ENCODE results near the gene PRDM7.
A peak's percentile ranks its signal among the peaks of the same experiment; 100 is the strongest.
"Not testable (repeated sequence)": the region's sequence is repeated elsewhere in the genome, so short reads cannot be mapped to it uniquely, and the experiment has no call there.

The PRDM7 gene

DNA sequence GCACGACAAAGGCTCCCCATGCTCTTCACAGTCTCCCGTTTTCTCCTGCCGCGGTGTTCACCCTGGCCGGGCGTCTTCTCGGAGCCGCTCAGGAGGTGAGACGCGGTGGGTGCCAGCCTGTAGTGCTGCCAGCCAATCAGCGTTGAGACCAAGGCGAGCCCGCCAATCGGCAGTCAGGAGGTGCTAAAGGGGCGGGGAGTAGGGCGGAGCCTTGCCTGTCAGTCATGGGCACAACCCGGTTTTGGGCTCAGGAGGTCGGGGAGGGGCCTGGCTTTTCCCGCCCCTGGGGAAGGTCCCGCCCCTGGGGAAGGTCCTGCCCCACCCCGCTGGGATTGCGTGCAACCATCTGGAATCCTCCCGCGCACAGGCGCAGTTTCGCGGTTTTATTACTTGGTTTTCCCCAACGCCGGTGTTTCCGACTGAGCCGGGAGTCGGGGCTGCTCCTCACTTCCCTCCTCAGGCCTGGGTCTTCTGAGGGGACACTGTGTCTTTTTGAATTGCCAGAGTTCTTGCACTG is at the start of gene PRDM7:
Gene PRDM7 (minus strand): TSS at position 92 of the 517 bp plus-strand sequence. CDS start 1,421 bp downstream, outside the sequence.
- DNase-seq, result peak; percentile 96

DNA sequence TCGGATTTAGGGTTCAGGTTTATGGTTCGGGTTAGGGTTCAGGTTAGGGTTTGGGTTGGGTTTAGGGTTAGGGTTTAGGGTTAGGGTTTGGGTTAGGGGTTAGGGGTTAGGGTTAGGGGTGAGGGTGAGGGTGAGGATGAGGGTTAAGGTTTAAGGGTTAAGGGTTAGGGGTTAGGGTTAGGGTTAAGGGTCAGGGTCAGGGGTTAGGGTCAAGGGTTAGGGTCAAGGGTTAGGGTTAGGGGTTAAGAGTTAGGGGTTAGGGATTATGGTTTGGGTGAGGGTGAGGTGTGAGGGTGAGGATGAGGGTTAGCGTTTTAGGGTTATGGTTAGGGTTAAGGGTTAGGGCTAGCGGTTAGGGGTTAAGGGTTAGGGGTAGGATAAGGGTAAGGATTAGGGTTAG is 44.7 kb upstream of the PRDM7 start:
- not testable (repeated sequence) for DNase-seq

DNA sequence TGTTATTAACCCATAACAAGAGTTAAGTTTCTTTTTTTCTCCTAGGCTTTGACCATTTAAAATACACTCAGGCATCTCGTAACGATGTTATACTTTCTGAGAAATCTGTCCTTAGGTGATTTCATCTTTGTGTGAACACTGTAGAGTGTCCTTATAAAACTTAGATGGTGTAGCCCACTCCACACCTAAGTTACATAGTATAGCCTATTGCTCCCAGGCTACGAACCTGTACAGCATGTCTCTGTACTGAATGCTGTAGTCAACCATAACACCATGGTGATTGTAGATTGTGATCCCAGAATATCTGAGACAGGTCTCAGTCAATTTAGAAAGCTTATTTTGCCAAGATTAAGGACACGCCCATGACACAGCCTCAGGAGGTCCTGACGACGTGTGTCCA is 30.5 kb upstream of the PRDM7 start:
- not testable (repeated sequence) for DNase-seq

DNA sequence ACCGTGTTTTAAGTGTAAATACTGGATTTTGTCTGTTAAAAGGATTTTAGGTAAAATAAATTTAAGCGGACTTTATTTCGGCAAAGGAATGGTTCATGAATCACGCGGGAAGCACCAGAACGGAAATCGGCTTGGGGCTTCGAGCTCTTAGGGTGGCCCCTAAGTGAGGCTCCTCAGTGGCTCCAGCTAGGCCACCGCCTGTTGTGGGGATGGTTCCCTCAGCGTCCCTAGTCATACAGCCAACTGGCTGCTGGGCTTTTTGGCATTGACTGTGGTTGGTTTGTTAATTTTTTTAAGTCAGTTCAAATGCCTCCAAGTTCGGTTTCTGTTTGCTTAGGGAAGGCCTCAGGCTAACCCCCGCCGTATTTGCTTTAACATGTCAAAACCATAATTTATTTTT is 29.9 kb upstream of the PRDM7 start:
- DNase-seq, result not testable (repeated sequence)

DNA sequence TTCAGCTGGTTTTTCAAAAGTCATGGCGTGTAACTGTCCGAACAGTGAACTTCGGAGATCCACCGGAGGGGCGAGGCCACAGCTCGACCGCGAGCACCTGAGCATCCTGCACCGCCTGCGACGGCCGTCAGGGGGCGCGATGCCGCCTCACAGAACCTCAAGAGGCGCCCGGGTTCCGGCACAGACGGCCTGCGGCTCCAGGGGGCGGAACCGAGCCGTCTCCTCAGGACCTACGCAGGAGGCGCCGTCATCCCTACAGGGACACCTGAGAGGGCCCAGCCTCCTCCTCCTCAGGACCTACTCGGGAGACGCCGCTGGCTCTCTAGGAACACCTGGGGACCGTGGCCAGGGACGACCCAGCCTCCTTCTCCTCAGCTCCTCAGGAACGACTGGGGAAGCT is 29.1 kb upstream of the PRDM7 start:
- DNase-seq, result peak; percentile 44

DNA sequence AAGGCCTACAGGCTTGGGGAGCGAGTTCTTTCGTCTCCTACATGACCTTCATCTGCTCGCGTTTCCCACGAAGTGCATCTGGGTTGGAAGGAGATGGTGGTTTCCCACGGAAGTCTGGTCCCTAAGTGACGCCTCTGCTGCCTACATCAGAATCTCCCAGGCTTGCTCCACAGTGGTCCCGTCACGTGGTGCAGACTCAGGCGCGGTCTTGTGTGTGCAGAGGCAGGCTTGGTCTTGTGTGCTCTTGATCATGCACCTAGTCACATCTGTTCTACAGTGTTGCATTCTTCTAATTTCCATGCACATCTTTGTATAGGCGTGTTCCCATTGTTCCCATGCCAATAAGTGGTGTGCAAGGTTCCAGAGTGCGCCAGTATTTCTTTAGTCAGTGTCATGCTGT is 27.6 kb upstream of the PRDM7 start:
- DNase-seq, result not testable (repeated sequence)

DNA sequence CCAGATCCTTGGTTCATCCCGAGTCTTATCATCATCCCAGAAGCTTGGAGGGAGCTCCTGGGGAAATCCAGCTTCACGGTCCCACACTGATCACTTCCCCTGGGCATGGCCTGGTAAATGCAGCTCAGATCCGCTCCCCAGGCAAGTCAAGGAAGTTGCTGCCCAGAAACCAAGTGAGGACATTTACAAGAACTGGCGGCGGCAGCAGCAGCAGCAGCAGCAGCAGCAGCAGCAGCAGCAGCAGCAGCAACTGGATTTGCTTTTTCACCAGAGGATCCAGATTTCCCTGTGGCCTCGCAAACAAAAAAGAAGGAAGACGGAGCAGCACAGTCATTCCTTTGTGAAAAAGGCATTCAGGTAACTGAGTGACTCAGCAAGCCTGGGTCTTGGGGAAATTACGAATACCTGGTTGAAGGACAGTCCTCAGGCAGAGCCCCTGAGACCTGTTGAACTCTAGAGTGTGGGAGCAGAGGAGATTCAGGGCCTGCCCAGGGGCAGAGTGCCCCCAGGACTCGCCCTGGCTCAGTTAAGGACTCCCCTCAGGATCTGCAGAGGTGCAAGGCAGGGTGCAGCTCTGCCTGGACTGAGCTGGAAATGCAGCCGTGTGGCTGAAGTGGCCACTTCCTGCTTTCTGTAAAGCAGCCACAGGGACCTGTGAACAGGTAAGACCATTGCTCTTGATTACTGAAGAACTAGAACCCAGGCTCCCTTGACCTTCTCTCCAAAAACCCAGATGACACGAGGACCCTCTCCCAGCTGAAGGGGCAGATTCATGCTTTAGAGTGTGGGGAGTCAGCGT is 25.2 kb upstream of the PRDM7 start:
- not testable (repeated sequence) for DNase-seq

DNA sequence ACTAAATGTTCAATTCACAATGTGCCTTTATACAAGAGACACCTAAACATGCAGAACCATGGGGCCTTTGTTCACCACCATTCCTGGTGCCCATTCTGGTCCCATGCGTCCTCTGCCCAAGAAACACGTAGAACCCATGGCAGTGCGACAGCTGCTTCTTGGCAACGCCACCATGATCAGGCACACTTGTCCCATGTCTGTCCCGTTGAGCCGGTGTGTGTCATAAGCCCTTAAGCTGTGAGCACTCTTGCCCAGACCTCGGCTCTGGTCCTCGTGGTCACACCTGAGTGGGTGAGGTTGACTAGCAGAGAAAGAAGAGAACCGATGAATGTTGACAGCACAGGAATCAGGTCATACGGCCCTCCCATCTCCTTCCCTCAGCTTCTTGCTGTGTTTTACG is 24.2 kb upstream of the PRDM7 start:
- DNase-seq, result not testable (repeated sequence)

DNA sequence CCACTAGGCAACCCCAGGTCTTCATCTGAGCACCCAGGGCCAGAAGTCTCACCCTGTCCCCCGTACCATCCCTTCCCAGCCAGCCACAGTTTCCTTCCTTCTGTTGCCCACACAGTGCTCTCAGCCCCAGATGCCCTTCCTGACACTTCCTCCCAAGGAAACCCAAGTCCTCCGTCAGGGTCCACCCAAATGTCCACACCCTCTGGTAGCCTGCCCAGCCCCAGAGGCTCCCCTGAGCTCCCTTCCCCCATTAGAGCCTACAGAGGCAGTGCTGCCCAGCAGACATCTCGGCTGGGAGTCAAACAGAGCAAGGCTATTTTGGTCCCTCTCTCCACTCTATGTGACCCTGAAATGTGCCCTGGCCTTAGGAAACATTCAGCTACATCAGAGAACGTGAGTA is 23.7 kb upstream of the PRDM7 start:
- DNase-seq, result not testable (repeated sequence)

DNA sequence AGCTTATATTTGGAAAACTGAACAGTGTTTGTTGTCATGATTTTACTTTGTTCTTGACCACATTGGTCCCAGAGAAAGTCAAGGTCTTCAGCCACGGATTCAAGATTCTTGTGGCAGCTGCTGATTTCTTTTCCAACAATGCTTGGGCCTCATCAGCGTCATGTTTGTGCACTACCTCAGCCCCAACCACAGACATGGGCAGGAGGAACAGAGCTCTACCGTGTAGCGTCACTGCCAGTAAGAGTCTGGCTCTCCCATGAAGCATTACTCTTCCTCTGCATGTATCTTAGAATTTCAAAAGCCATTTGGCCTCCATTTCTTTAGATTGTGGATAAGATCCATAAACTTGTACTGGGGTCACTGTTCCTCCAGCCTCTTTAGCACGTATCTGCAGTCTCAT is 23.1 kb upstream of the PRDM7 start:
- DNase-seq, result not testable (repeated sequence)

DNA sequence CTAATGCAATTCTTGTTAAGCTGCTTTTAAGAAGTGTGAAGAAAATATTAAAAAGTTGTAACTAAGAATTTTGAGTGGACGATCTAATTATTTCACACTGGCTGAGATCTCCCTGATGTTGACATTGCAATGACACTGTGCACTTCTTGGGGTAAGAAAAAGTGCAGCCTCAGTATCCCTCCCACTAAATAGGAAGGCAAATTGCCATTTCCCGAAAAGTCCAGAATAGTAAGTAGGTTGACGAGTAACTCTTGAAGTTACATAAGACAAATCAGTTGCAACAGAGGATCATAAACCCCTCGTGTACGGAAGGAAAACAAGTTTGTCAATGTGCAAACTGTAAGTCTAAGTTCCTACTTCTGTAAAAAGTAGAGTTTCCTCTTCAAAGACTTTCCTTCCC is 21.8 kb upstream of the PRDM7 start:
- DNase-seq, result not testable (repeated sequence)

DNA sequence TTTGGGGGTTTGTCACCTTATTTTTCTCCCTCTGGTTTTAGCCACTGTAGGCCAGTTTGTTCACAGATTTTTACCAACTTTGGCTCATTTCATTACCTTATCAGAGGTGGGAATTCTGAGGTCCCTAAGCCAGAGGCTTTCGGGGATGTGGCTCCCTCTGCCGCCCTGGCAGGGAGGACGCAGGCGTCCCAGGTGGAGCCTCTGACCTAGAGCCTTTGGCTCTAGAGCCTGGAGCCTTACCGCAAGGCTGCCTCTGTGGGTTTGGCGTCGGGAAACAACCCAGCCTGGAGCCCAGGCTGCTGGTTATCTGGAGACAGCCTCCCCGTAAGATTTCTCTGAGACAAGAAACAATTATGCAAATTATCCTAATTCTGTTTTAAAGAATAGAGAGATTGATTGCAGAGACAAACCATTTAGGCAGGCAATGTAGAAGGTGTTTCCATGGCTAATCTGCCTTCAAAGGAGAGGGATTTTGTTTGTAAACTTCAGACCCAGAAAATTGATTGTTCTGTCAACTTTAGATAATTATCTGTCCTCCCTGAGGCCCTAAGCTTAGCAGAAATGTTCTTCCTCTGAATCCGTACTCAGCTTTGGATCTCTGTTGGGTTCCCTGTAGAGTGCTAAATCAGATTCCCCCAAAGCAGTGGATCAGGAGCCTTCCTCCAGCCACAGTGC is 20.0 kb upstream of the PRDM7 start:
- not testable (repeated sequence) for DNase-seq

DNA sequence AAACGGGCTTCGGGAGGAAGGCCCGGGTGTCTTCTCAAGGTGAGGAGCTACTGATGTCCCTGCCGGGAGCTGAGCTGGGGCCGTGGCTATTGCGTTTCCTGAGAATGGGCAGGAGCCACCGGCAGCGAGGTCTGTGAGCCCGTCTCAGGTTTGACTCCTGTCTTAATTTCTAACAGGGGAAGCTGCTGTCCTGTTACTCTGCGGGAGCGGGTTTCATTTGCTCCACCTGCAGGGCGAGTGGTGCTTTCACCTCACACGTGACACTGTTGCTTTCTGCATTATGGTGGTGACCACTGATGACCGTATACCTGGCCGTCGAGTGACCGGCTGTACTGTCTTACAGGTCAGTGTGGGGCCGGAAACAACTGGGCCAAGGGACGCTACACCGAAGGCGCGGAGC is 17.7 kb upstream of the PRDM7 start:
- not testable (repeated sequence) for DNase-seq

DNA sequence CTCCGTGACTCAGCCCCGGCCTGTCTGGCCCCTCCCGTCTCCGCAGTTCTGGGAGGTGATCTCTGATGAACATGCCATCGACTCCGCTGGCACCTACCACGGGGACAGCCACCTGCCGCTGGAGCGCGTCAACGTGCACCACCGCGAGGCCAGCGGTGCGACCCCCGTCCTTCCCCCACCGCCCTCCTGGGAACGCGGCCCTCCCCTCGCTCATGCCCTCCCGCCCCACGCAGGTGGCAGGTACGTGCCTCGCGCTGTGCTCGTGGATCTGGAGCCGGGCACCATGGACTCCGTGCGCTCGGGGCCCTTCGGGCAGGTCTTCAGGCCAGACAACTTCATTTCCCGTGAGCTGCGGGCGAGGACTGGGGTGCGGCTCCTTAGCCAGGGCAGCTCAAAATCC is 17.2 kb upstream of the PRDM7 start:
- DNase-seq, result not testable (repeated sequence)

DNA sequence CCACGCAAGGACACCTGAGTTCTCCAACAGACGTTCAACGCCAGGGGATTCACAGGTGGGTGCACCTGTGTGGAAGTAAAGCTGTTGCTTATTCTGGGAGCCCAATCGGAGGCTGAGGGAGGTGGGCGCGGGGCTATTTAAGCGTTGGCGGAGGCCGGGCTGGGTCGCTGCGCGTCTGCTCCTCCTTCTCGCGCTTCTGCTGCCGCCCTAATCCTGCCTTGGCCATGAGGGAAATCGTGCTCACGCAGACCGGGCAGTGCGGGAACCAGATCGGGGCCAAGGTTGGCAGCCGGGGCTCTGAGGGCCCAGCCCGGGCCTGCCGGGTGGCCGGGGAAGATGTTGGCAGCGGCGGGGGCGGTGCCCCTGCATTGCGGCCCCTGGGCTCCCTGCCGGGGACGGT is 16.7 kb upstream of the PRDM7 start:
- not testable (repeated sequence) for DNase-seq

DNA sequence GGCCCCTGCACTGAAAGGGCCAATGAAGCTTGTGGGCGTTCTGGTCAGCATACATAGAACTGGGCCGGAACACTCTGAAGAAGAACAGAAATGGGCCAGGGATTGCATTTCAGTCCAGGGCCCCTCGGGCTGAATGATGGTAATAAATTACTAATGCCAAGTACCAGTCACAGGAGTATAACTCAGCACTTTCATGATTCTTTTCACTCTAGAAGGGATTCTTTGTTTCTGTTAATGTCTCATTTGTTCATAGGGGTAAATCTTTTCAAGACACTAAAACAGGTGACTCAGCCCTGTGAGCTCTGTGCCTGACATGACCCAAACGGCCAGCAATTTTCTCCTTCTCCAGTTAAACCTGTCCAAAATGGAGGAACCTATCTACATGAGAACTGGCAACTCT is 15.7 kb upstream of the PRDM7 start:
- not testable (repeated sequence) for DNase-seq

DNA sequence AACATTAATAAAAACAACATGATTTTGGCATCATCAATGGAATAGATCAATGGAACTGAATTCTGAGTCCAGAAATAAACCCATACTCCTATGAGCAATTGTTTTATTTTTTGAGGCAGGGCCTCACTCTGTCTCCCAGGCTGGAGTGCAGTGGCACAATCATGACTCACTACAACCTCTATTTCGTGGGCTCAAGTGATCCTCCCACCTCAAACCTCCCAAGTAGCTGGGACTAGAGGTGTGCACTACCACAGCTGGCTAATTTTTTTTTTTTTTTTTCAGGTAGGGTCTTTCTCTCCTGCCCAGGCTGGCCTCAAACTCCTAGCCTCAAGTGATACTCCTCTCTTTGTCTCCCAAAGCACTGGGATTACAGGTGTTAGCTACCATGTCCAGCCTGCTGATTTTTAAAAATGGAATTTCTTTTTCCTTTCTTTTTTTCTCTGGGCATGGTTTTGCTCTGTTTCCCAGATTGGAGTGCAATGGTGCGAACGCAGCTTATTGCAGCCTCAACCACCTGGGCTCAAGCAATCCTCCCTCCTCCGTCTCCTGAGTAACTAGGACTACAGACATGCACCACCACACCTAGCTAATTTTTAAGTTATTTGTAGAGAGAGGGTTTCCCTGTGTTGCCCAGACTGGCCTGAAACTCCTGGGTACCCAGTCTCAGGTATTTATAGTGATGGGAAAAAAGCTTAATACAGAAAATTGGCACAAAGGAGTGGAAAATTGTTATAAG is 7.3 kb upstream of the PRDM7 start:
- DNase-seq, result no peak

DNA sequence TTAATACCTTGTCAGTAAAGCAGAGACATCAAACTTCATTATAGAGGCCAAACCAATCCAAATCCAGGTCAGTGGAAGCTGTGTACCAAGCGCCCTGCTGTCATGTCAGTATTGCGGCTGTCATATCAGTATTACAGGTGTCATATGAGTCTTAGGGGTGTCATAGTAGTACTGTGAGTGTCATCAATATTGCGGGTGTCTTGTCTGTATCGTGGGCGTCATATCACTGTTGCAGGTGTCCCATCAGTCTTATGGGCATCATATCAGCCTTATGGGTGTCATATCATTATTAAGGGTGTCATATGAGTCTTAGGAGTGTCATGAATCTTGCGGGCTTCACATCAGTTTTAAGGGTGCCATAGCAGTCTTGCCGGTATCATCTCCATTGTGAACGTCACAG is 6.0 kb upstream of the PRDM7 start:
- no peak for DNase-seq

DNA sequence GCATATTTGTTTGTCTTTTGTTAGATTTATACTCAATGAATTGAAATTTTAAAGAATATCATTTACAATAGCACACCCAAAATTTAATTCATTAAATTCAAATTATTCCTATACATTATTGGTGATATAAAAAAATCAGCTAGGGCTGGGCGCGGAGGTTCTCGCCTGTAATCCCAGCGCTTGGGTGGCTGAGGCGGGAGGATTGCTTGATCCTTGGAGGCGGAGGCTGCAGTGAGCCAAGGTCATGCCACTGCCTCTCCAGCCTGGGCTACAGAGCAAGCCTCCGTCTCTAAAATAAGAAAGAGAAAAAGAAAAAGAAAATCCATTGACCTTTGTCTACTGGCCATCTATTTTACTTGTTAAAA is 4.5 kb upstream of the PRDM7 start:
- DNase-seq, result no peak

DNA sequence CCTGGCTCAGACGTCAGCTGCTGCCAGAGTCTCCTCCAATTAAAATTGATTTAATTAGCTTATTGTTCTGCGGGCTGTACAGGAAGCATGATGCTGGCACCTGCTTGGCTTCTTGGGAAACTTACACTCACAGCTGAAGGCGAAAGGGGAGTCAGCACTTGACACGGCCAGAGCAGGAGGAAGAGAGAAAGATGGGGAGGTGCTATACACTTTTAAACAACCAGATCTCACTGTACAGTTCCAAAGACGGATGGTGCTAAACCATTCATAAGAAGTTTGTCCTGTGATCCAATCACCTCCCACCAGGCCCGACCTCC is 1.4 kb upstream of the PRDM7 start:
- DNase-seq, result no peak

DNA sequence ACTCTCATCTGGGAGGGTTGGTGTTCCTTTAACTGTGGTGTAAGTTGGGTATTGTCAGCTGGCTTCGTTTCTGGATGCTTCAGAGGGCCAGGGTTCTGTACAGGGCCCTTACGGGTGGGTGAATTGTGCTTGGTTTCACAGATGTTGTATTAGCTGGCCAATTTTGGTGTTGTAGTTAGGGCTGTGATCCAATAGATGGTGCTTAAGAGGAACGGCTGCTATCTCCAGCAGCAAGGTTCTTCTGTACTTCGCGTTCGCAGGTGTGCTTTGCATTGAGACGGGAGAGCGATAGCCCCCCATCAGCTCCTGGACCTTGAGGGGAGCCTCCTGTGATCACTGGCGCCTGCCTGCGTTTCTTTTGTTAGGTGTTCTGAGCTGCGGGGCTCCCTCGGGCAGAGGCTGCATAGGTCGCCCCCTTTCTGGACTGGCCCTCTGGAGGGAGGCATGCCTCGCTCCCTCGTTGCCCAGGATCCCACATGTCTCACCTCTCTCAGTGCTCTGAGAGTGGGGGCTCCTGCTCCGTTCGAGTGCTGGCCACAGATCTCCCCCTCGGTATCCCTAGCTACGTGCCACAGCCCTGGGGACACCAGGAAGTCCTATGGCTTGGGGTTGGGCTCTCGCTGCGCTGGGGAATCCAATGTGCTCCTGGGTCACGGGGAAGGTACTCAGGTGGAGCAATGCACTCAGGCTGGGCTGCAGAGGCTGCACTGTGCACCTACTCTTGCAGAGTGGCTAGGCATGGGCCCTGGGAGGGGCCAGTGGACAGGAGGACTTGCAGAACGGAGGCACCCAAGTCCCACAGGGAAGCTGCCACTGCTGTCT is 837 bp upstream of the PRDM7 start:
- no peak for DNase-seq

DNA sequence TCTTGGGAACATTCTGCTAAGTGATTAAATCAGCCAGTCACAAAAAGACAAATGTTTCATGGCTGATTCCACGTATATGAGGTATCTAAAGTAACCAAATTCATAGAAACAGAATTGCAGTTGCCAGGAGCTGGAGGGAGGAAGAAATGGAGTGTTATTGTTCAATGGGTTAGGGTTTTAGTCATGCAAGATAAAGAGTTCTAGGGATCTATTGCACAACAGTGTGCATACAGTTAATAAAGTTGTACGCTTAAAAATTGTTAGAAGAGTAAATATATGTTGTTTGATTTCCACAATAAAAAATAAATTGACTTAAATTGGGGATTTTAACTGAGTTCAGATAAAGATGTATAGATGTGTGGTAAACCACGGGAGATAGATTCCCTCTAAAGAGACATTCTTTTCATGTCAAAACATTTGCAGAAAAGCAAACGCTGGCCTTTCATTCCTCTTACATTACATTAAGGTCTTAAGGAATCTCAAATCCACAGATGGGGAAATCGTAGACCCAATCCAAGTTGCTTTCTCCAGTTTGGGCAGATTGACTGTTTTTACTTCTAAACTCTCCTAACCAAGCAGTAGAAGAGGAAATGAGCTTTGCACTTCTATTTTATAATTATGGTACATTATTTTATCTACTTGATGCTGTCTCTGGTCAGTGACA is 4.6 kb downstream of the PRDM7 start:
- DNase-seq, result no peak
